GM21367 (cell line): ENCODE data around the gene RPRD1A.
"Not testable (repeated sequence)": the region's sequence is repeated elsewhere in the genome, so short reads cannot be mapped to it uniquely, and the experiment has no call there.

Experiments
- ATAC-seq: cut with Tn5 transposase; IDR thresholded peaks from one replicate; pipeline ENCODE4 v1.9.1; 2021; ENCODE audit not compliant: unreplicated experiment

RPRD1A gene

GRCh38 chr18:36078751-36079529, 11.6 kb upstream of the RPRD1A start:
- ATAC-seq: no peak

GRCh38 chr18:36077764-36078163, 10.4 kb upstream of the RPRD1A start:
- not testable (repeated sequence) for ATAC-seq

DNA sequence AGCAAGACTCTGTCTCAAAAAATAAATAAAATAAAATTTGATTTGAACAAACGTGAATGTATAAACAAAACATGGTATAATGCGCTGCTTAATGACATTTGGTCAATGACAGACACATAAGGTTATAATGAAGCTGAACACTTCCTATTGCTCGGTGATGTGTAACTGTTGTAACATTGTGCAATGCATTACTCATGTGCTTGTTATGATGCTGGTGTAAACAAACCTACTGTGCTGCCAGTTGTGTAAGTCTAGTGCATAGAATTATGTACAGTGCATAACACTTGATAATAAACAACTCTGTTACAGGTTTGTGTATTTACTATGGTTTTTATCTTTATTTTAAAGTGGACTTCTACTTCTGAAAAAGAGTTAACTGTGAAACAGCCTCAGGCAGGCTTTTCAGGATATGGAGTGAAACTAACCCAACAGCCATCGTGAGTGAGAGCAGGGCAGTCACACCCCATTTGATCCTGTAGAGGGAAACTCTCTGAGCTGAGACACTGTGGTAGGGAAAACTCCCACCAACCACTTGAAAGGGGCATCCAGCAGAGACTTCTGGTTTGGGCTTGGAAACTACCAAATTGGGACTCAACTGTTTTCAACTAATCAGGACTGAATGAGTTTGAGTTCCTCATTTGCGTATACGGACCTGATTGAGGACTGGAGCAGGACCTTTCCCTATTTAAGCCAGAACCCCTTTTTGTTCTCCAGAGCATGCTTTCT, 8.7 kb upstream of the RPRD1A start:
- no peak for ATAC-seq

- no peak for ATAC-seq
Measured at GRCh38 chr18:36074435-36074834, 7.1 kb upstream of the RPRD1A start.

GRCh38 chr18:36073676-36074075, 6.3 kb upstream of the RPRD1A start:
- no peak for ATAC-seq

DNA sequence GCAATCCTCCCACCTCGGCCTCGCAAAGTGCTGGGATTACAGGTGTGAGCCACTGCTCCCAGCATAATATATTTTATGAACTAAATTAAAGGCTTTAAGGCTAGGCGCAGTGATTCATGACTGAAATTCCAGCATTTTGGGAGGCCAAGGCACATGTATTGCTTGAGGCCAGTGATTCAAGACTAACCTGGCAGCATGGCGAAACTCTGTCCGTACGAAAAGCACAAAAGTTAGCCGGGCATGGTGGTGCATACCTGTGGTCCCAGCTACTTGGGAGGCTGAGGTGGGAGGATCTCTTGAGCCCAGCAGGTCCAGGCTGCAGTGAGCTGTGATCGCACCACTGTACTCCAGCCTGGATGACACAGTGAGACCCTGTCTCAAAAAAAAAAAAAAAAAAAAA, 5.0 kb upstream of the RPRD1A start:
- ATAC-seq: not testable (repeated sequence)

DNA sequence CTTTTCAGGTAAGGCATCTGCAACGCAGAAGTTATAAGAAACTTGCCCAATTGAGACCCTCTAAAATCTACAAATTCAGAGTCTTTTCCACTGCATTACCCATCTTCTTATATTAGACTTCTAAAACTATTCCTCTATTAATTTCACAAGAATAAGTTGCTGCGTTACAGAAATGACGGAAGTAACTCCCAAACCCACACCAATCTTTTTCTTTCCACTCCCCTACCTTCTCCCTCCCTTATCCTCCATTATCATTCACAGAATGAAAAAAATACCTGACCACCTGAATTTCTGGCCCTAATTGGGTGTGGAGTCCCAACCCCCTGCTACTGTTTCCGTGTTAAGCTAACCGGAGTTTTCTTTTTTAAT, 689 bp downstream of the RPRD1A start:
- ATAC-seq: no peak

DNA sequence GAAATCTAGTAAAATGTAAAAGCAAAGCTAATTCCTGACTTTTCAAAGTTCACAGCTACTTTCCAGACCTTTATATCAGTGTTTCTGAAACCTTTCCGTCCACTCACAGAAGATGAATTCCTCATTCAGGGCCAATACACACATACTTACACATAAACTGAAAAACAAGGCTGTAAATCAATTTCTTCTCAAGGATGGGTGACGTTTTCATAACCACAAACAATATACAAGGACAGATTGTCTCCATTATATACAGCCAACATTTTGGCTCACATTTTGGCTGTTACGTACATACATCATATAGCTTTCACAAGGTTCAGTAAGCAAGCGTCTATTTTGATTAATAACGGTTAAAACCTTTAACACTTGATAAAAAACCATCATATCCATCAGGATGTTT, 1.4 kb downstream of the RPRD1A start:
- no peak for ATAC-seq

- not testable (repeated sequence) for ATAC-seq
Measured at GRCh38 chr18:36064809-36065079, 2.6 kb downstream of the RPRD1A start.

DNA sequence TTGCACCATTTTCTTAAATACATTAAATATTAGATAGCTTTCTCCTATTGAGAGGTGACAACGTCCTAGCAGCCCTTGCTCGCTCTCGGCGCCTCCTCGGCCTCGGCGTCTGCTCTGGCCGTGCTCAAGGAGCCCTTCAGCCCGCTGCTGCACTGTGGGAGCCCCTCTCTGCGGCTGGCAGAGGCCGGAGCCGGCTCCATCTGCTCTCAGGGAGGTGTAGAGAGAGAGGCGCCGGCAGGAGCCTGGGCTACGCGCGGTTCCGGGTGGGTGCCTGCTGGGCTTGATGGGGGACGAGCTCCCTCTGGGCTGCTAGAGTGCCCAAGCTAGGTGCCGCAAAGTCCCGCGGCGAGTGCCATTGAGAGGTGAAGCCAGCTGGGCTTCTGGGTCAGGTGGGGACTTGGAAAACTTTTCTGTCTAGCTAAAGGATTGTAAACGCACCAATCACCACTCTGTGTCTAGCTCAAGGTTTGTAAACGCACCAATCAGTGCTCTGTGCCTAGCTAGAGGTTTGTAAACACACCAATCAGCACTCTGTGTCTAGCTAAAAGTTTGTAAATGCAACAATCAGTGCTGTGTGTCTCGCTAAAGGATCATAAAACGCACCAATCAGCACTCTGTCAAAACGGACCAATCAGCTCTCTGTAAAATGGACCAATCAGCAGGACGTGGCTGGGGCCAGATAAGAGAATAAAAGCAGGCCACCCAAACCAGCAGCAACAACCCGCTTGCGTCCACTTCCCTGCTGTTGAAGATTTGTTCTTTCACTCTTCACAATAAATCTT, 3.1 kb downstream of the RPRD1A start:
- ATAC-seq: no peak

GRCh38 chr18:36058674-36059073, 8.7 kb downstream of the RPRD1A start:
- ATAC-seq: no peak

- ATAC-seq: no peak
Measured at GRCh38 chr18:36051760-36052159, 15.6 kb downstream of the RPRD1A start.

- ATAC-seq: no peak
Measured at GRCh38 chr18:36050479-36050878, 16.9 kb downstream of the RPRD1A start.

DNA sequence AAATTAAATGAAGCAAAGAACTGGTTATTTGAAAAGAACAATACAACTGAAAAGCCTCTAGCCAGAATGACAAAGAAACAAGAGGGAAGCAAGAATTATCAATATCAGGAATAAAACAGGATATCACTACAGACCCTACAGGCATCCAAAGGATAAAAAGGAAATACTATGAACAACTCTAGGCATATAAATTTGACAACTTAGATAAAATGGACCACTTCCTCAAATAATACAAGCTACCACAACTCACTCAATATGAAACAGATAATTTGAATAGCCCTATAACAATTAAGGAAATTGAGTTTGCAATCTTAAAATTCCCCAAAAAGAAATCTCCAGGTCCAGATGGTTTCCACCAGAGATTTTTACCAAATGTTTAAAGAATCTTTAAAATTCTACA, 19.8 kb downstream of the RPRD1A start:
- ATAC-seq: no peak

DNA sequence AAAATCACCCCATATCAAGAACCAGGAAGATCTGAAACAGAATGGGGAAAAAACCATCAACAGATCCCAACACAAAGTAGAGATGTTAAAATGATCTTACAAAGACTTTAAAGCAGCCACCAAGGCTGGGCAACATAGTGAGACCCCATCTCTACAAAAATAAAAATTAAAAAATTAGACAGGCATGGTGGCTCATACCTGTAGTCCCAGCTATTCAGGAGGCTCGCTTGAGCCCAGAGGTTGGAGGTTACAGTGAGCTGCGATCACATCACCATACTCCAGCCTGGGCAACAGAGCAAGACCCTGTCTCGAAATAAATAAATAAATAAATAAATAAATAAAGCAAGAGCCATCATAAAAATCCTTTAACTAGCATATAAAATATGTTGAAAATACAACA, 20.5 kb downstream of the RPRD1A start:
- no peak for ATAC-seq

- no peak for ATAC-seq
Measured at GRCh38 chr18:36045241-36045991, 21.9 kb downstream of the RPRD1A start.

DNA sequence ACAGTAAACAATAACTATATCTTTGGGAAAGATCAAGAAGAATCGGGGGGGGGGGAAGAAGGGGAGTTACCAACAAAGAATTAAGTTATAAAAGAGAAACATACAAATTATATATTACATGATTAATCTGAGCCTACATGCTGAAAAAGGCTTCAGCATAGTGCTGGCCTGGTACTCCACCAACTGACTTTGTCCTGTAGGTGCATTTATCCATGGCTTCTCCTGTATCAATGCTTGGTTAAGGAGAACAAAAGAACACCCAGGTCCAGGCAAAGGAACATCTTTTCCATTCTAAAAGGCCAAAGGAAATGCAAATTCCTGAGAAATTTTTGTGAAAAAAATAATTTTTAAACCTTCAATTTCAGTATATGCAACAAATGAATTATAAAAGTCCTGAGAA, 24.2 kb downstream of the RPRD1A start:
- ATAC-seq: no peak

GRCh38 chr18:36041146-36041545, 26.2 kb downstream of the RPRD1A start:
- ATAC-seq: no peak

DNA sequence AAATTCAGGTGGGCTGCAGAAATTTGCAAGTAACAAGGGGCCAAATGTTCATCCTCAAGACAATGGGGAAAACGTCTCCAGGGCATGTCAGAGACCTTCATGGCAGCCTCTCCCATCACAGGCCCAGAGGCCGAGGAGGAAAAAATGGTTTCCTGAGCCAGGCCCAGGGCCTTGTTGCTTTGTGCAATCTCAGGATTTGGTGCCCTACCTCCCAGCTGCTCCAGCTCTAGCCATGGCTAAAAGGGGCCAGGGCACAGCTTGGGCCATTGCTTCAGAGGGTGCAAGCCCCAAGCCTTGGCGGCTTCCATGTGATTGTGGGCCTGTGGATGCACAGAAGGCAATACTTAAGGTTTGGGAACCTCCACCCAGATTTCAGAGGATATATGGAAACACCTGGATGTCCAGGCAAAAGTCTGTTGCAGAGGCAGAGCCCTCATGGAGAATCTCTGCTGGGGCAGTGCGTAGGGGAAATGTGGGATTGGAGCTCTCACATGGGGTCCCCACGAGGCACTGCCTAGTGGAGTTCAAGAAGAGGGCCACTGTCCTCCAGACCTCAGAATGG, 29.2 kb downstream of the RPRD1A start:
- ATAC-seq: no peak

GRCh38 chr18:36035253-36035652, 32.1 kb downstream of the RPRD1A start:
- no peak for ATAC-seq

DNA sequence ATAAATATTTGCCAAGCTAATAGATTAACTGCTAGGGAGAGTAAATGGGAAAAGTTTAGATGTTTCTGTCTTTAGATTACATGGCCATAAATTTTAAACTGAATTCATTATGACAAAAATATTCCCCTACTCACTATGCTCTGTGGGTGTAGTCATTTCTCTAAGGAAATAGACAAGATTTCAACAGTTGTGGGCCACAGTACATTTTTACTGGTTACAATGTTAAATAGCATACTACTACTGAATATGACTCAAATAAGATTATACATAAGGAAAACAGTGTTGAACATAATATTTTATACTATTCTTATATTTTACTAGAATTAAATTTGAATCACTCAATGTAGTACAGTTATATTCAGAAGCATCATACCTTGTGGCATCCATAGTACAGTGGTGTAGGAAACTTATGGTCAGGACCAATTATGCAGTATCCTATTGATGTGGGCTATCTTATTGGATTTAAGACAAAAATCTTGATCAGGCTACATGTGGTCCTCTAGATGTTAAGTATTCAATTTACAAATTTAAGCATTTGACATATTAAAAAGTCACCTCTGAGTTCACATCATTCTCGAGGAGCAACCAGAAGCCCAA, 33.0 kb downstream of the RPRD1A start:
- ATAC-seq: no peak
